OCI-LY3 (cell line): ENCODE data around the gene PZP.

ENCODE experiments used
- CTCF ChIP-seq: fragments of 200-600, 300-600 bp; sonication (generic); IDR thresholded peaks from 2 replicates; pipeline ENCODE4 v1.5.1; 2014; ENCODE audit warnings: antibody characterized with exemption, low read length, low read depth
- EZH2phosphoT487 ChIP-seq: fragments of 200-600 bp; shearing (Covaris generic); IDR thresholded peaks from 2 replicates; pipeline ENCODE4 v1.6.1; 2018; ENCODE audit warnings: antibody characterized with exemption, mixed run types, low read depth

GRCh38 chr12:9163392-9163791 is 44.8 kb downstream of the PZP start:
- no peak for TF ChIP-seq CTCF
- no peak for TF ChIP-seq EZH2phosphoT487
